ENCODE measurements around the gene NTM.

Gene NTM

GRCh38 chr11:131934006-131934405 is 563.6 kb downstream of the NTM start:
- no peak for DNase-seq (ENCODE audit: low read depth in 1 of 2, low spot score in 1 of 2)

- no peak for DNase-seq (ENCODE audit: low read depth in 1 of 2, low spot score in 1 of 2)
Observed at GRCh38 chr11:131938351-131938751, 567.9 kb downstream of the NTM start.

- no peak for DNase-seq (ENCODE audit: low read depth in 1 of 2, low spot score in 1 of 2)
Observed at GRCh38 chr11:131940126-131940525, 569.7 kb downstream of the NTM start.

DNA sequence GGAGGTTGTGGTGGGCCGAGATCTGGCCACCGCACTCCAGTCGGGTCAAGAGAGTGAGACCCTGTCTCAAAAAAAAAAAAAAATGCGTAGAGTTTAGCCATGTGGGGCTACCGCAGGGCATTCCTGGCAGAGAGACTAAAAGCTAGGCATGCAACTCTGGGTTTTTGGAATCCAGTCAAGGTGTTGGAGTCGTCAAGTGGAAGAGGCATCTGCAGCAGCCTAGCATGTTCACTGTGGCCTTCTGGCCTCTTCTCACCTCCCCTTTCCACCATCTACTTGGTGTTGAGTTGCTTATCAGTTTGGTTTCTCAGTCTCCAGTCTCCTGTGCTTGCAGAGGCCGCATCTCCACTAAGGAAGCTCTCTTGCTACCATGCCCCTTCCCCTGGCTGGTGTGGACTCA is 572.5 kb downstream of the NTM start:
- DNase-seq (ENCODE audit: low read depth in 1 of 2, low spot score in 1 of 2) = no peak

- no peak for DNase-seq (ENCODE audit: low read depth in 1 of 2, low spot score in 1 of 2)
Observed at GRCh38 chr11:131943295-131943694, 572.9 kb downstream of the NTM start.

DNA sequence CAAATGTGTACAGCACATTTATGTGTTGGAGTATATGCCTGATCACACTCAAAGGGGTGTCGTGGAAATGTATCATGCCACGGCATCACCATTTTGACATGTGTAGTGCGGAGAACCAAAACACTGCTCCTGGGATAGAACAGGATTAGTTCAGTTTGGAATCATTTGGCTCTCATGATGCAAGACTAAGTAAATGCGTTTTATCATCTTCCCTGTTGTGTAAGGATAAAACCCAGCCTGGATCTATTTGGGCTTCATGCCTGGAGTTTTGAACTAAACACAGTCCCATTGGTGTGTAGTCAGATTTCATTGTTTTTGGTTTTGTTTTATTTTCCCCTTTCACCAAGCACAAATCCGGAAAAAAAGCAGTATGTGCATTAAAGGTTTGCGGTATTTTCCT is 574.3 kb downstream of the NTM start:
- no peak for DNase-seq (ENCODE audit: low read depth in 1 of 2, low spot score in 1 of 2)

- DNase-seq (ENCODE audit: low read depth in 1 of 2, low spot score in 1 of 2) = no peak
Observed at GRCh38 chr11:131945706-131946105, 575.3 kb downstream of the NTM start.

GRCh38 chr11:131947511-131947910 is 577.1 kb downstream of the NTM start:
- DNase-seq (ENCODE audit: low read depth in 1 of 2, low spot score in 1 of 2) = no peak

GRCh38 chr11:131951121-131951520 is 580.7 kb downstream of the NTM start:
- no peak for DNase-seq (ENCODE audit: low read depth in 1 of 2, low spot score in 1 of 2)

DNA sequence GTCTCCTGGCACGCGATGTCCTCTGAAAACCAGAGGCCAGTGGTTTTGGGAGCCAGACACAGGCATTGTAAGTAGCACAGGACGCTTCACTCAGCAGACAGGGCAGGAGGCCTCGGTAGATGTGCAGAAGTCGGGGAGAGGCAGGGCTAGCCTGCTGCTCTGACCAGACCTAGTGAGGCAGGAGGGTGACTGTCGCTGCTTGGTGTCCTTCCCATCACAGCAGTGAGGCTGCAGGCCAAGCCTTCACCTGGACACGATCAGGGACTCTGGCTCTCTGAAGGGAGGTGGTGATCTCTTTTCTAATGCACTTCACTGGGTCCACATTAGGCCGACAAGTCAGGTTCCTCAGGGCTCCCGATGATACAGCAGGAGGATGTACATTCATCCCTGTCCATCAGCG is 583.7 kb downstream of the NTM start:
- DNase-seq (ENCODE audit: low read depth in 1 of 2, low spot score in 1 of 2) = no peak

GRCh38 chr11:131955904-131956303 is 585.5 kb downstream of the NTM start:
- DNase-seq (ENCODE audit: low read depth in 1 of 2, low spot score in 1 of 2) = no peak

- DNase-seq (ENCODE audit: low read depth in 1 of 2, low spot score in 1 of 2) = no peak
Observed at GRCh38 chr11:131957201-131957600, 586.8 kb downstream of the NTM start.

DNA sequence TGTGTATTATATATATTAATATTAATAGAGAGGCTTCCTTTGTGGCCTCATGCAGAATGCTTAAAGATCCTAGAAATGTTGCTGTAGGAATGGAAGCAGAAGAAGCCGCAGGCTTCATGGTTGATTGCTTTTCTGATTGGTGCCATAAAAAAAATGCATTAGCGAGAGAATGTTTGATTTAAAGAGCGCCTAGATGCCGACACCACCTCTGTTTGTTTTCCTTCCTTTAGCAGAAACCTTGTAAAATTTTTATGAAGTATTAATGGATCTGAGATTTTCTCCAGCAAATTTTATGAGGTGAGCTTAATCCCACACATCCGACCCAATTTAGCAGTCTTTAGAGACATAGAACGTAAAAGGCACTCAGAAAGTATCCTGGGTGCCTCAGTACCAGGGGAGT is 587.5 kb downstream of the NTM start:
- DNase-seq (ENCODE audit: low read depth in 1 of 2, low spot score in 1 of 2) = no peak

- no peak for DNase-seq (ENCODE audit: low read depth in 1 of 2, low spot score in 1 of 2)
Observed at GRCh38 chr11:131962818-131963217, 592.4 kb downstream of the NTM start.

GRCh38 chr11:131964698-131965483 is 594.5 kb downstream of the NTM start:
- no peak for DNase-seq (ENCODE audit: low read depth in 1 of 2, low spot score in 1 of 2)

DNA sequence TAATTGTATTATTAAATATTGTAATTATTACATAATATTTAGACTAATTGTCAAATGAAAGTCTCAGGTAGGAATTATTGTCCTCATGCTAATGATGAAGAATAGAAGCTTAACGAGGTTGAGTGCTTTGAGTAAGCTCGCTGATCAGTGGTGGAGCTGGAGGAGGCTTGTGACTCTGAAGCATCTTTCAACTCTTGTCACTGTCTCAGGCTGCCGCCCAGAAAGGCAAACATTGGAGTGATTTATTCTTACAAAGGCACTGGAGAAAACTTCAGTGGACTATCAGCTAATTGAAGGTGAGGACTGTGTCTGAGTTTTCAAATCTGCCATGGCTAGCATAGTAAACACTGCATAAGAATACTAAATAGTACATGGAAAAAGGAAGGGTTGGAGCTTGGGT is 595.1 kb downstream of the NTM start:
- DNase-seq (ENCODE audit: low read depth in 1 of 2, low spot score in 1 of 2) = no peak

GRCh38 chr11:131966667-131967066 is 596.3 kb downstream of the NTM start:
- no peak for DNase-seq (ENCODE audit: low read depth in 1 of 2, low spot score in 1 of 2)

GRCh38 chr11:131969261-131969660 is 598.8 kb downstream of the NTM start:
- no peak for DNase-seq (ENCODE audit: low read depth in 1 of 2, low spot score in 1 of 2)

DNA sequence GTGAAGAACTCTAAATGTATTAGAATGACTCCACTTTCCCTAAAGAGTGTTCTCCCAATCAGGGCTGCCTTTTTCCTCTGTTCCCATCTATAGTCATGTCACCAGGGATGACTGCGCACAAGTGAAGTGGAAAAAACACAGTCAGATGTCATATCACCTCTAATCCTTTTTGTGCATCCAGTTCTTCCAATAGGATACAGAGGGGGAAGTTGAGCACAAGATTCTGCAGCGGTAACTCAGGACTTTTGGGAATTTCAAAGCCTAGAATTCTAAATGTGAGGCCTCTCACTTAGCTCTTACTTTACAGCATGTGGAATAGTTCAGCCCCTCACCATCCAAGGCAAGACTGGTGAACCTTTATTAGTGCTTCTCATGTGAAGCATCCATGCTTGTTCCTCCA is 602.6 kb downstream of the NTM start:
- DNase-seq (ENCODE audit: low read depth in 1 of 2, low spot score in 1 of 2) = no peak

DNA sequence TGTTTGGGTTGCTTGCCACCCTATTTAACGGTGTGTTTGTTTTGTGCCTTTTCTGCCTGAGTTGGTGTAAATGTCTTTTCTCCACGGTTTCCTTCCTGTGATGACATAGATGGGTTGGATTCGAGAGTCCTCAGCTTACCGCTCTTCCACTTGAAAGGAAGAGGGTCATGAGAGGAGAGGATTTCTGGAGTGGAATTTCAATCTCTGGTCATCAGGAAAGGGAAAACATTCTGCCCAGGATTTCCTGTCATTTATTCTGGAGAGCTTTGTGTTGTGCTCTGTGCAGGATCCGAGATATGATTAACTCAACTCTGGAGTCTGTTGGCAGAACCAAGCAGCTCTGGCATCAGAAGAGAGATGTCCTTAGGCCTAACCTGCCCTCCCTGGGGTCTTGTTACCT is 605.2 kb downstream of the NTM start:
- DNase-seq (ENCODE audit: low read depth in 1 of 2, low spot score in 1 of 2) = no peak

GRCh38 chr11:131976021-131976420 is 605.6 kb downstream of the NTM start:
- no peak for DNase-seq (ENCODE audit: low read depth in 1 of 2, low spot score in 1 of 2)

- no peak for DNase-seq (ENCODE audit: low read depth in 1 of 2, low spot score in 1 of 2)
Observed at GRCh38 chr11:131977231-131977630, 606.8 kb downstream of the NTM start.

DNA sequence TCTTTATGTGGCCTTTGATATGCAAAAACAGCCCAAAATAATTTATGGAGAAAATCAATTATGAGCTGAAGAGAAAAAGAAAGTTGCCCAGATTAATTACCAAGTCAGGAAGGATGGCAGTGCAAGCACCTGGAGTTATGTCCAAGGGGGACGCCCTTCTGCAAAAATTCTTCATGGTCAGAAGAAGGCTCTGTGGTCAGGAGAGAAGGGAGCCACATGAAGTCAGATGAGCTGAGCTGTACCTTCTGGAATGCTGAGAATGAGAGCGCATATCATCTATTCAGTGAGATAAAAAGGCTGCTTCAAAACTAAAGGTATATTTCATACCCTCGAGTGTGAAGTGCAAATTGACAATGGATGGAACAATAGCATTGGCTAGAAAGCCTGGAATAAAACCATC is 607.4 kb downstream of the NTM start:
- no peak for DNase-seq (ENCODE audit: low read depth in 1 of 2, low spot score in 1 of 2)
